ENCODE measurements around the gene PRRG4. TPM values are rescaled to one million over a fixed set of nuclear protein-coding genes. Genes with fewer than 3 reads are reported as not detected.
A peak's percentile ranks its signal among the peaks of the same experiment; 100 is the strongest.
"Not testable (repeated sequence)": the region's sequence is repeated elsewhere in the genome, so short reads cannot be mapped to it uniquely, and the experiment has no call there.

The PRRG4 gene
- total RNA-seq, 1 donor from 2014 or later: 12.6 TPM

GRCh38 chr11:32852207-32852606 is 22.5 kb downstream of the PRRG4 start:
- Histone ChIP-seq H3K4me1 (no peaks in the 10 kb centered on the region), H3K27me3 (no peaks in the 10 kb centered on the region), H3K27ac (no peak overlapping the region), H3K36me3 (no peaks in the 10 kb centered on the region), H3K9me3 (no peaks in the 10 kb centered on the region), H3K4me3 (no peak overlapping the region)
- intact Hi-C loops (cut with DNase I): no loop called here
- DNase-seq (no peak), ATAC-seq (peak; percentile 94)
- no peak for TF ChIP-seq CTCF (IDR thresholded peaks at IDR 0.05)

- ATAC-seq (no peak), DNase-seq (no peak)
- no peak for TF ChIP-seq CTCF (IDR thresholded peaks at IDR 0.05)
- H3K36me3 ChIP-seq: no peaks in the 10 kb centered on the region
- no peaks in the 10 kb centered on the region for H3K27me3 ChIP-seq
- no peak overlapping the region for H3K27ac ChIP-seq
- H3K4me3 ChIP-seq: no peak overlapping the region
- no peaks in the 10 kb centered on the region for H3K9me3 ChIP-seq
- intact Hi-C loops (cut with DNase I): no loop called here
- H3K4me1 ChIP-seq: no peaks in the 10 kb centered on the region
Measured at GRCh38 chr11:32855601-32856000, 25.9 kb downstream of the PRRG4 start.

- Histone ChIP-seq H3K27ac (no peak overlapping the region), H3K4me3 (no peak overlapping the region), H3K36me3 (no peaks in the 10 kb centered on the region), H3K9me3 (no peaks in the 10 kb centered on the region), H3K27me3 (no peaks in the 10 kb centered on the region), H3K4me1 (no peaks in the 10 kb centered on the region)
- ATAC-seq (no peak), DNase-seq (no peak)
- TF ChIP-seq CTCF (IDR thresholded peaks at IDR 0.05): no peak
- intact Hi-C loops (cut with DNase I): no loop called here
Measured at GRCh38 chr11:32858731-32859130, 29.0 kb downstream of the PRRG4 start.

- no peak for TF ChIP-seq CTCF (IDR thresholded peaks at IDR 0.05)
- intact Hi-C loops (cut with DNase I): no loop called here
- ATAC-seq: no peak
Measured at GRCh38 chr11:32861850-32862577, 32.3 kb downstream of the PRRG4 start.

GRCh38 chr11:32864555-32864954 is 34.8 kb downstream of the PRRG4 start:
- Histone ChIP-seq H3K36me3 (no peaks in the 10 kb centered on the region), H3K27ac (no peak overlapping the region), H3K9me3 (no peaks in the 10 kb centered on the region), H3K4me3 (no peak overlapping the region), H3K4me1 (no peaks in the 10 kb centered on the region), H3K27me3 (no peaks in the 10 kb centered on the region)
- ATAC-seq (no peak), DNase-seq (no peak)
- intact Hi-C loops (cut with DNase I): no loop called here
- TF ChIP-seq CTCF (IDR thresholded peaks at IDR 0.05): no peak

More at GRCh38 chr11:32861850-32862577, 32.3 kb downstream of the PRRG4 start:
- no peaks in the 10 kb centered on the region for H3K4me1 ChIP-seq
- no peaks in the 10 kb centered on the region for H3K9me3 ChIP-seq
- H3K27me3 ChIP-seq: no peaks in the 10 kb centered on the region
- no peak for DNase-seq
- H3K27ac ChIP-seq: no peak overlapping the region
- no peaks in the 10 kb centered on the region for H3K36me3 ChIP-seq
- H3K4me3 ChIP-seq: no peak overlapping the region

GRCh38 chr11:32868752-32869151 is 39.0 kb downstream of the PRRG4 start:
- H3K36me3 ChIP-seq; ATAC-seq; H3K9me3 ChIP-seq; H3K4me1 ChIP-seq; H3K27me3 ChIP-seq; H3K4me3 ChIP-seq; H3K27ac ChIP-seq; DNase-seq; intact Hi-C loops (cut with DNase I): not testable (repeated sequence)

All from upper lobe of right lung (tissue), 1 donor.